ENCODE data around the gene DUS1L.

DNA sequence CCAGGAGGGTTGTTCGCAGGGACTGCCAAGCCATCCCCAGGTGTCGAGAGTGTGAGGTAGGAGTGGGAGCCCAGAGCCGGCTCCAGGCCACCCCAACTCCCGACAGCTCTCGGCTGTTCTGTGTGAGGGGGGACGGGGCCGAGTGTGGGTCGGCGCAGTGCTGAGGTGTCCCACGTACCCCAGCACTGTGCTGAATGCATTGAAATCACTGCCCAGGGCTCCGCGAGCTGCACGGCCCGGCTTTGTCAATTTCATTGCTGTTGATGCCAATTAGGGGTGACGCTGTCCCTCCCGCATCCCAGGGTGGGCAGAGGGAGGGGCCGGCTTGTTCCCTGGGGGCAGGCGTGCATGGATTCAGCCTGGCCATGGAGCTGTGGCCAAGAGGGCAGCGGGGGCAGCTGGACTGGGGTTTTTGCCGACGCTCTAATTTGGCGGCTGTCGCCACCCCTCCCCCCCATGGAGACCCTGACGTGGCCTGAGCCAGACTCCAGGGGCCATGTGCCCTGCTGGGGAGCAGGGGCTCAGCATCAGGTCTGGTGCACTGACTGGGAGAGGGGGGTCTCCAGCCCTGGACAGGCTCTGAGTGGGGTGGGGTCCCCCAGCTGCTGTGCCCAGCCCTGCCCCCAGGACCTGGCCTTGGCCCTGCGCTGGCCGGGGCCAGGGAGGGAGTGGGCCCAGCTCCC, 57.2 kb downstream of the DUS1L start:
- TF ChIP-seq, protein P1, sequence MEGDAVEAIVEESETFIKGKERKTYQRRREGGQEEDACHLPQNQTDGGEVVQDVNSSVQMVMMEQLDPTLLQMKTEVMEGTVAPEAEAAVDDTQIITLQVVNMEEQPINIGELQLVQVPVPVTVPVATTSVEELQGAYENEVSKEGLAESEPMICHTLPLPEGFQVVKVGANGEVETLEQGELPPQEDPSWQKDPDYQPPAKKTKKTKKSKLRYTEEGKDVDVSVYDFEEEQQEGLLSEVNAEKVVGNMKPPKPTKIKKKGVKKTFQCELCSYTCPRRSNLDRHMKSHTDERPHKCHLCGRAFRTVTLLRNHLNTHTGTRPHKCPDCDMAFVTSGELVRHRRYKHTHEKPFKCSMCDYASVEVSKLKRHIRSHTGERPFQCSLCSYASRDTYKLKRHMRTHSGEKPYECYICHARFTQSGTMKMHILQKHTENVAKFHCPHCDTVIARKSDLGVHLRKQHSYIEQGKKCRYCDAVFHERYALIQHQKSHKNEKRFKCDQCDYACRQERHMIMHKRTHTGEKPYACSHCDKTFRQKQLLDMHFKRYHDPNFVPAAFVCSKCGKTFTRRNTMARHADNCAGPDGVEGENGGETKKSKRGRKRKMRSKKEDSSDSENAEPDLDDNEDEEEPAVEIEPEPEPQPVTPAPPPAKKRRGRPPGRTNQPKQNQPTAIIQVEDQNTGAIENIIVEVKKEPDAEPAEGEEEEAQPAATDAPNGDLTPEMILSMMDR (IDR thresholded peaks at IDR 0.05): no peak
- TF ChIP-seq, protein P2, sequence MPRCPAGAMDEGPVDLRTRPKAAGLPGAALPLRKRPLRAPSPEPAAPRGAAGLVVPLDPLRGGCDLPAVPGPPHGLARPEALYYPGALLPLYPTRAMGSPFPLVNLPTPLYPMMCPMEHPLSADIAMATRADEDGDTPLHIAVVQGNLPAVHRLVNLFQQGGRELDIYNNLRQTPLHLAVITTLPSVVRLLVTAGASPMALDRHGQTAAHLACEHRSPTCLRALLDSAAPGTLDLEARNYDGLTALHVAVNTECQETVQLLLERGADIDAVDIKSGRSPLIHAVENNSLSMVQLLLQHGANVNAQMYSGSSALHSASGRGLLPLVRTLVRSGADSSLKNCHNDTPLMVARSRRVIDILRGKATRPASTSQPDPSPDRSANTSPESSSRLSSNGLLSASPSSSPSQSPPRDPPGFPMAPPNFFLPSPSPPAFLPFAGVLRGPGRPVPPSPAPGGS (IDR thresholded peaks at IDR 0.05): no peak
- TF ChIP-seq, protein P3, sequence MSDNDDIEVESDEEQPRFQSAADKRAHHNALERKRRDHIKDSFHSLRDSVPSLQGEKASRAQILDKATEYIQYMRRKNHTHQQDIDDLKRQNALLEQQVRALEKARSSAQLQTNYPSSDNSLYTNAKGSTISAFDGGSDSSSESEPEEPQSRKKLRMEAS (IDR thresholded peaks at IDR 0.05): no peak
- no peak for TF ChIP-seq NFE2L2 (conservative IDR thresholded peaks at IDR 0.05; ENCODE audit: low read length)
- TF ChIP-seq JUNB (IDR thresholded peaks at IDR 0.05): no peak
- TF ChIP-seq HDAC2 (IDR thresholded peaks at IDR 0.05): no peak
- TF ChIP-seq MYC (IDR thresholded peaks at IDR 0.05; ENCODE audit: borderline replicate concordance, low read length): no peak
- TF ChIP-seq NR3C1 (IDR thresholded peaks at IDR 0.05): no peak
- TF ChIP-seq, protein P4, sequence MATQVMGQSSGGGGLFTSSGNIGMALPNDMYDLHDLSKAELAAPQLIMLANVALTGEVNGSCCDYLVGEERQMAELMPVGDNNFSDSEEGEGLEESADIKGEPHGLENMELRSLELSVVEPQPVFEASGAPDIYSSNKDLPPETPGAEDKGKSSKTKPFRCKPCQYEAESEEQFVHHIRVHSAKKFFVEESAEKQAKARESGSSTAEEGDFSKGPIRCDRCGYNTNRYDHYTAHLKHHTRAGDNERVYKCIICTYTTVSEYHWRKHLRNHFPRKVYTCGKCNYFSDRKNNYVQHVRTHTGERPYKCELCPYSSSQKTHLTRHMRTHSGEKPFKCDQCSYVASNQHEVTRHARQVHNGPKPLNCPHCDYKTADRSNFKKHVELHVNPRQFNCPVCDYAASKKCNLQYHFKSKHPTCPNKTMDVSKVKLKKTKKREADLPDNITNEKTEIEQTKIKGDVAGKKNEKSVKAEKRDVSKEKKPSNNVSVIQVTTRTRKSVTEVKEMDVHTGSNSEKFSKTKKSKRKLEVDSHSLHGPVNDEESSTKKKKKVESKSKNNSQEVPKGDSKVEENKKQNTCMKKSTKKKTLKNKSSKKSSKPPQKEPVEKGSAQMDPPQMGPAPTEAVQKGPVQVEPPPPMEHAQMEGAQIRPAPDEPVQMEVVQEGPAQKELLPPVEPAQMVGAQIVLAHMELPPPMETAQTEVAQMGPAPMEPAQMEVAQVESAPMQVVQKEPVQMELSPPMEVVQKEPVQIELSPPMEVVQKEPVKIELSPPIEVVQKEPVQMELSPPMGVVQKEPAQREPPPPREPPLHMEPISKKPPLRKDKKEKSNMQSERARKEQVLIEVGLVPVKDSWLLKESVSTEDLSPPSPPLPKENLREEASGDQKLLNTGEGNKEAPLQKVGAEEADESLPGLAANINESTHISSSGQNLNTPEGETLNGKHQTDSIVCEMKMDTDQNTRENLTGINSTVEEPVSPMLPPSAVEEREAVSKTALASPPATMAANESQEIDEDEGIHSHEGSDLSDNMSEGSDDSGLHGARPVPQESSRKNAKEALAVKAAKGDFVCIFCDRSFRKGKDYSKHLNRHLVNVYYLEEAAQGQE (IDR thresholded peaks at IDR 0.05): no peak
- TF ChIP-seq CEBPB (IDR thresholded peaks at IDR 0.05): no peak
- no peak for TF ChIP-seq CHD2 (IDR thresholded peaks at IDR 0.05; ENCODE audit: low read length, partially characterized antibody)
- TF ChIP-seq POLR2A (IDR thresholded peaks at IDR 0.05; ENCODE audit: low read length): no peak
